Body of pancreas (tissue), 4 donors: ENCODE data around the gene TPST1. TPM values are rescaled to one million over a fixed set of nuclear protein-coding genes. Genes with fewer than 3 reads are reported as not detected.

Experiments
- ATAC-seq: fragments of 150-250 bp; one replicate; pipeline ENCODE4 v1.9.1; 2016
- DNase-seq, 4 donors: peaks; one replicate each; pipeline ENCODE4 v3.0.0-alpha.2; 2019
- H3K27ac ChIP-seq, 4 donors: fragments of 200-600 bp; sonication (generic); 1 replicate in 3 of 4; 2 replicates in 1 of 4; pipeline versions ENCODE4 v1.5.1 to v1.6.1; 2016 to 2019; ENCODE audit warnings: mild to moderate bottlenecking in 1 of 4, mixed read lengths in 1 of 4, moderate library complexity in 1 of 4
- H3K27me3 ChIP-seq, 2 donors: fragments of 200-600 bp; sonication (generic); one replicate each; pipeline ENCODE4 v1.6.0; 2016; ENCODE audit warnings: mild to moderate bottlenecking in 1 of 2
- H3K36me3 ChIP-seq, 2 donors: fragments of 200-600 bp; sonication (generic); replicated peaks in 1 of 2; 2 replicates each; pipeline ENCODE4 v1.5.1; 2016; ENCODE audit warnings: low read depth in 2 of 2; ENCODE audit not compliant: insufficient read depth in 1 of 2
- H3K4me1 ChIP-seq: fragments of 200-600 bp; sonication (generic); one replicate; pipeline ENCODE4 v1.6.0; 2016
- H3K4me3 ChIP-seq, 2 donors: fragments of 200-600 bp; sonication (generic); 1 replicate in 1 of 2; 2 replicates in 1 of 2; pipeline ENCODE4 v1.5.1; 2016 to 2019
- H3K9me3 ChIP-seq, 3 donors: fragments of 200-600 bp; sonication (generic); 1 replicate in 2 of 3; 2 replicates in 1 of 3; pipeline ENCODE4 v1.5.1; 2016
- CTCF ChIP-seq, 7 experiments: fragments of 450-650 bp in 4 of 7; fragments of 200-600 bp in 3 of 7; sonication (generic) in 3 of 7; IDR thresholded peaks; one replicate each; pipeline ENCODE4 v1.5.1; 2016 to 2019; ENCODE audit warnings: antibody characterized with exemption in 7 of 7
- POLR2A ChIP-seq, 3 donors: fragments of 450-650 bp; IDR thresholded peaks; one replicate each; pipeline ENCODE4 v1.6.1; 2016; ENCODE audit warnings: antibody characterized with exemption in 3 of 3, mild to moderate bottlenecking in 2 of 3
- WGBS, 2 donors: methylation state at CpG; one replicate each; pipeline ENCODE4 v1.1.5; 2017; 5-methylcytosine and 5-hydroxymethylcytosine counted together
- intact Hi-C: fragments of 100-400 bp; cut with DNase I; formaldehyde crosslinking; loops from one replicate; pipeline ENCODE4 v1.15.1; 2023
- total RNA-seq, 2 donors: library from RNA; depleted of rRNA; stranded (reverse); fragments of >200 nt; gene quantifications; one replicate each; pipeline ENCODE4 v1.1.0, GENCODE V29; 2016

Gene TPST1
- total RNA-seq, 2 donors from 2014 or later: 12.5 to 16.5 TPM

GRCh38 chr7:66193146-66193725, 11.9 kb upstream of the TPST1 start:
- intact Hi-C loops: no loop called here
- Histone ChIP-seq H3K27ac (no peak overlapping the region), H3K36me3 (no peaks in the 10 kb centered on the region), H3K4me1 (peaks cover 10% of the 10 kb centered on the region), H3K4me3 (no peak overlapping the region), H3K27me3 (no peaks in the 10 kb centered on the region), H3K9me3 (no peaks in the 10 kb centered on the region)
- DNase-seq (no peak), ATAC-seq (no peak)
- no peak for TF ChIP-seq POLR2A (IDR thresholded peaks at IDR 0.05)
- no peak for TF ChIP-seq CTCF (IDR thresholded peaks at IDR 0.05)
- WGBS, 2 donors: 61 to 62% methylated on average over 6 of the region's 6 CpGs

- TF ChIP-seq POLR2A (IDR thresholded peaks at IDR 0.05) (no peak), CTCF (IDR thresholded peaks at IDR 0.05) (no peak)
- intact Hi-C loops: no loop called here
- DNase-seq (no peak), ATAC-seq (no peak)
- Histone ChIP-seq H3K4me3 (no peak overlapping the region), H3K9me3 (no peaks in the 10 kb centered on the region), H3K27ac (no peak overlapping the region), H3K4me1 (no peaks in the 10 kb centered on the region), H3K27me3 (no peaks in the 10 kb centered on the region), H3K36me3 (no peaks in the 10 kb centered on the region)
- 52 to 78% methylated on average over 2 of the region's 2 CpGs for WGBS, 2 donors
Measured at GRCh38 chr7:66198469-66198868, 6.7 kb upstream of the TPST1 start.

GRCh38 chr7:66198956-66199355, 6.2 kb upstream of the TPST1 start:
- Histone ChIP-seq H3K27me3 (no peaks in the 10 kb centered on the region), H3K27ac (no peak overlapping the region), H3K4me3 (no peak overlapping the region), H3K36me3 (no peaks in the 10 kb centered on the region), H3K9me3 (no peaks in the 10 kb centered on the region), H3K4me1 (no peaks in the 10 kb centered on the region)
- 76 to 87% methylated on average over 4 of the region's 4 CpGs for WGBS, 2 donors
- DNase-seq (no peak), ATAC-seq (no peak)
- TF ChIP-seq POLR2A (IDR thresholded peaks at IDR 0.05) (no peak), CTCF (IDR thresholded peaks at IDR 0.05) (no peak)
- intact Hi-C loops: no loop called here

GRCh38 chr7:66202441-66202840, 2.7 kb upstream of the TPST1 start:
- ATAC-seq: no peak
- TF ChIP-seq CTCF (IDR thresholded peaks at IDR 0.05) (no peak), POLR2A (IDR thresholded peaks at IDR 0.05) (no peak)
- DNase-seq: no peak
- no peak overlapping the region for H3K4me3 ChIP-seq
- H3K9me3 ChIP-seq: no peaks in the 10 kb centered on the region
- no peak overlapping the region for H3K27ac ChIP-seq
- 61 to 66% methylated on average over 8 of the region's 8 CpGs for WGBS, 2 donors
- H3K4me1 ChIP-seq: peaks cover 19% of the 10 kb centered on the region
- H3K27me3 ChIP-seq: no peaks in the 10 kb centered on the region
- no peaks in the 10 kb centered on the region for H3K36me3 ChIP-seq
- intact Hi-C loops: no loop called here

GRCh38 chr7:66205741-66206090, 582 bp downstream of the TPST1 start:
- WGBS, 2 donors: 2 to 4% methylated on average over 22 of the region's 22 CpGs
- H3K4me1 ChIP-seq: peaks cover 20% of the 10 kb centered on the region
- H3K27me3 ChIP-seq: no peaks in the 10 kb centered on the region
- TF ChIP-seq POLR2A (IDR thresholded peaks at IDR 0.05): no peak
- no peak for TF ChIP-seq CTCF (IDR thresholded peaks at IDR 0.05)
- intact Hi-C loops: no loop called here
- H3K36me3 ChIP-seq: no peaks in the 10 kb centered on the region
- H3K27ac ChIP-seq: peak overlapping the region in 3 of 4 donors; percentile 59 to 79 (median 68)
- peak overlapping the region; percentile 53 to 87 for H3K4me3 ChIP-seq
- no peaks in the 10 kb centered on the region for H3K9me3 ChIP-seq
- DNase-seq (peak in 2 of 4 donors; percentile 20 to 30), ATAC-seq (peak; percentile 13)
